ENCODE measurements around the gene TSEN54. TPM values are rescaled to one million over a fixed set of nuclear protein-coding genes. Genes with fewer than 3 reads are reported as not detected.

Gene TSEN54
- polyA plus RNA-seq, 1 donor (not counting 4 experiments of a cell fraction or from before 2014, with no cell fraction given) = 24.1 TPM

DNA sequence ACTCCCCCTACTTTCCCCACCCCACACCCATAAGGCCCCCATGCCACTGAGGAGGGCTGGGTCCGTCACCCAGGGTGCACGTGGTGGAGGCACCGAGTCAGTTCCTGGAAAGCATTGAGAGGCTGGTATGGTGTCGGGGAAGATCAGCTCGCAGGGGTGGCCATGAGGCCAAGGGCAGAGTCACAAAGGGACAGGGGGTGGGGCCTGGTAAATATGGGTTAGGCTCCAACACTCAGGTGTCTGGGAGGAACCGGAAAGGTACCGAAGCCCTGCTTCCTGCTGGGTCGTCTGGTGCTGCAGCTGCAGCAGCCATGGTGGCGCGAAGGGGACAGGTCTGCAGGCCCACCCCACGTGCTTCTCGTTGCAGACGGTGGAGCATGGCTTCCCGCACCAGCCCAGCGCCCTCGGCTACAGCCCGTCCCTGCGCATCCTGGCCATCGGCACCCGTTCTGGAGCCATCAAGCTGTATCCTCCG, 39.4 kb downstream of the TSEN54 start:
- DNase-seq (ENCODE audit: low read depth, low spot score) (no peak), FAIRE-seq (no peak)
- H3K9me1 ChIP-seq (ENCODE audit: control insufficient read depth, extremely low read depth, insufficient read depth, low read length) = no peaks in the 10 kb centered on the region
- peaks cover 2% of the 10 kb centered on the region for H4K20me1 ChIP-seq (ENCODE audit: control insufficient read depth, extremely low read depth, insufficient read depth, low read length)
- no peak overlapping the region for H3K27ac ChIP-seq (ENCODE audit: control insufficient read depth, insufficient read depth, low read length)
- H3K27me3 ChIP-seq (ENCODE audit: control insufficient read depth, extremely low read depth, insufficient read depth, low read length) = no peaks in the 10 kb centered on the region
- no peak overlapping the region for H2AFZ ChIP-seq (ENCODE audit: control insufficient read depth, low read length)
- H3K9ac ChIP-seq (ENCODE audit: control insufficient read depth, extremely low read depth, insufficient read depth, low read length) = no peak overlapping the region
- no peak overlapping the region for H3K4me2 ChIP-seq (ENCODE audit: control insufficient read depth, extremely low read depth, insufficient read depth, low read depth, low read length)
- no peaks in the 10 kb centered on the region for H3K79me2 ChIP-seq (ENCODE audit: control insufficient read depth, insufficient read depth, low read length)
- TF ChIP-seq EZH2 (IDR thresholded peaks at IDR 0.05; ENCODE audit: low read length) = no peak
- TF ChIP-seq, protein P1, sequence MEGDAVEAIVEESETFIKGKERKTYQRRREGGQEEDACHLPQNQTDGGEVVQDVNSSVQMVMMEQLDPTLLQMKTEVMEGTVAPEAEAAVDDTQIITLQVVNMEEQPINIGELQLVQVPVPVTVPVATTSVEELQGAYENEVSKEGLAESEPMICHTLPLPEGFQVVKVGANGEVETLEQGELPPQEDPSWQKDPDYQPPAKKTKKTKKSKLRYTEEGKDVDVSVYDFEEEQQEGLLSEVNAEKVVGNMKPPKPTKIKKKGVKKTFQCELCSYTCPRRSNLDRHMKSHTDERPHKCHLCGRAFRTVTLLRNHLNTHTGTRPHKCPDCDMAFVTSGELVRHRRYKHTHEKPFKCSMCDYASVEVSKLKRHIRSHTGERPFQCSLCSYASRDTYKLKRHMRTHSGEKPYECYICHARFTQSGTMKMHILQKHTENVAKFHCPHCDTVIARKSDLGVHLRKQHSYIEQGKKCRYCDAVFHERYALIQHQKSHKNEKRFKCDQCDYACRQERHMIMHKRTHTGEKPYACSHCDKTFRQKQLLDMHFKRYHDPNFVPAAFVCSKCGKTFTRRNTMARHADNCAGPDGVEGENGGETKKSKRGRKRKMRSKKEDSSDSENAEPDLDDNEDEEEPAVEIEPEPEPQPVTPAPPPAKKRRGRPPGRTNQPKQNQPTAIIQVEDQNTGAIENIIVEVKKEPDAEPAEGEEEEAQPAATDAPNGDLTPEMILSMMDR (optimal IDR thresholded peaks at IDR 0.05 in 1 of 3, IDR thresholded peaks at IDR 0.05 in 1 of 3, conservative IDR thresholded peaks at IDR 0.05 in 1 of 3; ENCODE audit: extremely low read depth in 1 of 3, insufficient read depth in 2 of 3, low read length in 3 of 3) = no peak
- H3K9me3 ChIP-seq (ENCODE audit: control insufficient read depth, low read depth, low read length) = no peaks in the 10 kb centered on the region
- peaks cover 0 to 5% of the 10 kb centered on the region in 2 experiments for H3K36me3 ChIP-seq (ENCODE audit: control insufficient read depth in 2 of 2, extremely low read depth in 1 of 2, insufficient read depth in 2 of 2, low read length in 2 of 2)
- dilution Hi-C loops (cut with MboI; ENCODE audit: extremely low pct_ligation_motif_present, low sequenced_read_pairs) = no loop called here
- no peaks in the 10 kb centered on the region for H3K4me1 ChIP-seq (ENCODE audit: control insufficient read depth, extremely low read depth, insufficient read depth, low read length)
- H3K4me3 ChIP-seq (ENCODE audit: control insufficient read depth in 2 of 3, extremely low read depth in 1 of 3, insufficient read depth in 2 of 3, low read depth in 1 of 3, low read length in 3 of 3) = no peak overlapping the region

DNA sequence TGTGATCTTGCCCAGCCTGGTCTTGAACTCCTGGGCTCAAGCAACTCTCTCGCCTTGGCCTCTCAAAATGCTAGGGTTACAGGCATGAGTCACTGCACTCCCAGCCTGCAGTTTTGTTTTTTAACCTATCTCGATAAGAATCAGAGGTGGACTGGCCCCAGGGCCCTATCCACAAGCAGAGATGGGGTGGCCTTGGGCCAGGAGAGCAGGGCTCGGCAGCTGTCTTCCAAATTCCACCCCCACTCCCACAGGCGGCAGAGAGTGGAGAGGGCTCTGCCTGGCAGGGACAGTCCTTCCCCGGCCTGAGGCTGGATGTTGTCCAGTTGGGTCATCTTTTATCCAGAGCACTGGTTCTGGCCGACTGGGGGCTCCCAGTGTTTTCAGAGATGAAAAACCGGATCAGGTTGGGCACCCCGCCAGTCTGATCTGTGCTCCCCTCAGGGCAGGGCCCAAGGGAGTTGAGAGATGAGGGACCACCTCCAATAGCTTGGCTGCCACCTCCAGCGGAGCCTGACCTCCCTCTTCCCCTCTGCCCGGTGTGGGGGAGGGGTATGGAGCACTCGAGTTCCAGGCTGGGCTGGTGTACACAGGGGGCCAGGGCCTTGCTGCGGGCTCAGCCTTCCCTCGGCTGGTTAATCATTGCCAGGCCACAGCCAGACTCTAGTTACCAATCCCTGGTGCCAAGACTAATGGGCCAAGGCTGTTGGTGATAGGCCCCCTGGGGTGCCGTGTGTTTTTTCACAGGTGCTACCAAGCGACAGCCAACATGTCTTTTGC, 40.9 kb downstream of the TSEN54 start:
- H4K20me1 ChIP-seq (ENCODE audit: control insufficient read depth, extremely low read depth, insufficient read depth, low read length) = peaks cover 2% of the 10 kb centered on the region
- dilution Hi-C loops (cut with MboI; ENCODE audit: extremely low pct_ligation_motif_present, low sequenced_read_pairs) = no loop called here
- peaks cover 0 to 5% of the 10 kb centered on the region in 2 experiments for H3K36me3 ChIP-seq (ENCODE audit: control insufficient read depth in 2 of 2, extremely low read depth in 1 of 2, insufficient read depth in 2 of 2, low read length in 2 of 2)
- H3K27ac ChIP-seq (ENCODE audit: control insufficient read depth, insufficient read depth, low read length) = no peak overlapping the region
- TF ChIP-seq, protein P1 (optimal IDR thresholded peaks at IDR 0.05 in 1 of 3, IDR thresholded peaks at IDR 0.05 in 1 of 3, conservative IDR thresholded peaks at IDR 0.05 in 1 of 3; ENCODE audit: extremely low read depth in 1 of 3, insufficient read depth in 2 of 3, low read length in 3 of 3) = no peak
- TF ChIP-seq EZH2 (IDR thresholded peaks at IDR 0.05; ENCODE audit: low read length) = no peak
- H3K9ac ChIP-seq (ENCODE audit: control insufficient read depth, extremely low read depth, insufficient read depth, low read length) = no peak overlapping the region
- no peak for FAIRE-seq
- H3K4me1 ChIP-seq (ENCODE audit: control insufficient read depth, extremely low read depth, insufficient read depth, low read length) = no peaks in the 10 kb centered on the region
- no peak for DNase-seq (ENCODE audit: low read depth, low spot score)
- no peaks in the 10 kb centered on the region for H3K79me2 ChIP-seq (ENCODE audit: control insufficient read depth, insufficient read depth, low read length)
- no peaks in the 10 kb centered on the region for H3K9me3 ChIP-seq (ENCODE audit: control insufficient read depth, low read depth, low read length)
- H3K4me3 ChIP-seq (ENCODE audit: control insufficient read depth in 2 of 3, extremely low read depth in 1 of 3, insufficient read depth in 2 of 3, low read depth in 1 of 3, low read length in 3 of 3) = no peak overlapping the region
- H3K9me1 ChIP-seq (ENCODE audit: control insufficient read depth, extremely low read depth, insufficient read depth, low read length) = no peaks in the 10 kb centered on the region
- H3K27me3 ChIP-seq (ENCODE audit: control insufficient read depth, extremely low read depth, insufficient read depth, low read length) = no peaks in the 10 kb centered on the region
- H3K4me2 ChIP-seq (ENCODE audit: control insufficient read depth, extremely low read depth, insufficient read depth, low read depth, low read length) = no peak overlapping the region
- H2AFZ ChIP-seq (ENCODE audit: control insufficient read depth, low read length) = no peak overlapping the region

Measured in keratinocyte (primary cell).